ENCODE results near the gene TTBK1.

DNA sequence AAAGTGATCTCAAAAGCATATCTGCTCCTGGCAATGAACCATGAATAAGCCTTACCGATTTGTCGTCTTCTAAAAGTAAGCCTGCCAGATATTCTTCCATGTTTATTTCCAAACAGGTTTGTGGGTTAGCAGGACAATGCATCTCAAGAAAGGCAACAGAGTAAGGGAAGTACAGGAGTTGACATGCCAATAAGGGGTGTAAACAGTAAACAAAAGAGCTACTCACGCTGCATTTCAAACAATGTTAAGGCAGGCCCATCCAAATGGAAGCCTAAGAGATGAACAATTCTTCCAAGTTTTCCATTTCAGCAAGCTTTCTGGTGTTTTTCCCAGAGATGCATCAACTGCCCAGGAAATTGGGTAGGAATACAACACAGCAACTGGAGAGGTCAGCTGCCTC is 93.1 kb downstream of the TTBK1 start:
- TF ChIP-seq, protein P1, sequence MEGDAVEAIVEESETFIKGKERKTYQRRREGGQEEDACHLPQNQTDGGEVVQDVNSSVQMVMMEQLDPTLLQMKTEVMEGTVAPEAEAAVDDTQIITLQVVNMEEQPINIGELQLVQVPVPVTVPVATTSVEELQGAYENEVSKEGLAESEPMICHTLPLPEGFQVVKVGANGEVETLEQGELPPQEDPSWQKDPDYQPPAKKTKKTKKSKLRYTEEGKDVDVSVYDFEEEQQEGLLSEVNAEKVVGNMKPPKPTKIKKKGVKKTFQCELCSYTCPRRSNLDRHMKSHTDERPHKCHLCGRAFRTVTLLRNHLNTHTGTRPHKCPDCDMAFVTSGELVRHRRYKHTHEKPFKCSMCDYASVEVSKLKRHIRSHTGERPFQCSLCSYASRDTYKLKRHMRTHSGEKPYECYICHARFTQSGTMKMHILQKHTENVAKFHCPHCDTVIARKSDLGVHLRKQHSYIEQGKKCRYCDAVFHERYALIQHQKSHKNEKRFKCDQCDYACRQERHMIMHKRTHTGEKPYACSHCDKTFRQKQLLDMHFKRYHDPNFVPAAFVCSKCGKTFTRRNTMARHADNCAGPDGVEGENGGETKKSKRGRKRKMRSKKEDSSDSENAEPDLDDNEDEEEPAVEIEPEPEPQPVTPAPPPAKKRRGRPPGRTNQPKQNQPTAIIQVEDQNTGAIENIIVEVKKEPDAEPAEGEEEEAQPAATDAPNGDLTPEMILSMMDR (IDR thresholded peaks at IDR 0.05; ENCODE audit: poor library complexity, severe bottlenecking), result no peak
- TF ChIP-seq TAF1 (IDR thresholded peaks at IDR 0.05; ENCODE audit: low read depth) (no peak), REST (IDR thresholded peaks at IDR 0.05; ENCODE audit: borderline replicate concordance) (no peak), EZH2 (IDR thresholded peaks at IDR 0.05; ENCODE audit: borderline replicate concordance, insufficient read depth, low read length, poor library complexity, severe bottlenecking) (no peak), EP300 (conservative IDR thresholded peaks at IDR 0.05; ENCODE audit: poor library complexity, severe bottlenecking) (no peak), POLR2AphosphoS5 (IDR thresholded peaks at IDR 0.05) (no peak), RAD21 (conservative IDR thresholded peaks at IDR 0.05) (no peak), SMC3 (conservative IDR thresholded peaks at IDR 0.05; ENCODE audit: poor library complexity) (no peak), MXI1 (conservative IDR thresholded peaks at IDR 0.05; ENCODE audit: poor library complexity, severe bottlenecking) (no peak)

All from neural cell (in vitro differentiated cells).